ENCODE results near the gene STMN3.

DNA sequence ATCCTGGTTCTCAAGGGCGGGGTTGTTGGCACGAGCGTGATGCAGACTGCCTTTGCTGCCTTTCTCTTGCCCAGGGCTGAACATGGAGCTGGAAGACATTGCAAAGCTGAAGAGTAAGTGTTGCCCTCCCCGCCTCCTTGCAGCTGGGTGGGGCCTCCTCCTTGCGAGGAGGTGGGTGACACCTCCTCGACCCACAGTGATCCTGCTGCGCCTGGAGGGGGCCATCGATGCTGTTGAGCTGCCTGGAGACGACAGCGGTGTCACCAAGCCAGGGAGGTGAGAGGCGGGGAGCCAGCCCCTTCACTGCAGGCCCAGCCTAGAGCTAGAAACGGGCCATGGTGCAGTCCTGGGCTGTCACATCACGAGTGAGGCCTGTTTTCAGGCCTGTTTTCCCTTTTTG, 24.8 kb upstream of the STMN3 start:
- TF ChIP-seq, protein P1, sequence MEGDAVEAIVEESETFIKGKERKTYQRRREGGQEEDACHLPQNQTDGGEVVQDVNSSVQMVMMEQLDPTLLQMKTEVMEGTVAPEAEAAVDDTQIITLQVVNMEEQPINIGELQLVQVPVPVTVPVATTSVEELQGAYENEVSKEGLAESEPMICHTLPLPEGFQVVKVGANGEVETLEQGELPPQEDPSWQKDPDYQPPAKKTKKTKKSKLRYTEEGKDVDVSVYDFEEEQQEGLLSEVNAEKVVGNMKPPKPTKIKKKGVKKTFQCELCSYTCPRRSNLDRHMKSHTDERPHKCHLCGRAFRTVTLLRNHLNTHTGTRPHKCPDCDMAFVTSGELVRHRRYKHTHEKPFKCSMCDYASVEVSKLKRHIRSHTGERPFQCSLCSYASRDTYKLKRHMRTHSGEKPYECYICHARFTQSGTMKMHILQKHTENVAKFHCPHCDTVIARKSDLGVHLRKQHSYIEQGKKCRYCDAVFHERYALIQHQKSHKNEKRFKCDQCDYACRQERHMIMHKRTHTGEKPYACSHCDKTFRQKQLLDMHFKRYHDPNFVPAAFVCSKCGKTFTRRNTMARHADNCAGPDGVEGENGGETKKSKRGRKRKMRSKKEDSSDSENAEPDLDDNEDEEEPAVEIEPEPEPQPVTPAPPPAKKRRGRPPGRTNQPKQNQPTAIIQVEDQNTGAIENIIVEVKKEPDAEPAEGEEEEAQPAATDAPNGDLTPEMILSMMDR (IDR thresholded peaks at IDR 0.05; ENCODE audit: low read depth, low read length, missing input control): no peak
- TF ChIP-seq SP1 (IDR thresholded peaks at IDR 0.05): no peak
- TF ChIP-seq YY1 (IDR thresholded peaks at IDR 0.05): no peak
- TF ChIP-seq, protein P2, sequence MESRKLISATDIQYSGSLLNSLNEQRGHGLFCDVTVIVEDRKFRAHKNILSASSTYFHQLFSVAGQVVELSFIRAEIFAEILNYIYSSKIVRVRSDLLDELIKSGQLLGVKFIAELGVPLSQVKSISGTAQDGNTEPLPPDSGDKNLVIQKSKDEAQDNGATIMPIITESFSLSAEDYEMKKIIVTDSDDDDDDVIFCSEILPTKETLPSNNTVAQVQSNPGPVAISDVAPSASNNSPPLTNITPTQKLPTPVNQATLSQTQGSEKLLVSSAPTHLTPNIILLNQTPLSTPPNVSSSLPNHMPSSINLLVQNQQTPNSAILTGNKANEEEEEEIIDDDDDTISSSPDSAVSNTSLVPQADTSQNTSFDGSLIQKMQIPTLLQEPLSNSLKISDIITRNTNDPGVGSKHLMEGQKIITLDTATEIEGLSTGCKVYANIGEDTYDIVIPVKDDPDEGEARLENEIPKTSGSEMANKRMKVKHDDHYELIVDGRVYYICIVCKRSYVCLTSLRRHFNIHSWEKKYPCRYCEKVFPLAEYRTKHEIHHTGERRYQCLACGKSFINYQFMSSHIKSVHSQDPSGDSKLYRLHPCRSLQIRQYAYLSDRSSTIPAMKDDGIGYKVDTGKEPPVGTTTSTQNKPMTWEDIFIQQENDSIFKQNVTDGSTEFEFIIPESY (IDR thresholded peaks at IDR 0.05): no peak
- no peak for TF ChIP-seq RAD21 (IDR thresholded peaks at IDR 0.05)
- TF ChIP-seq, protein P3, sequence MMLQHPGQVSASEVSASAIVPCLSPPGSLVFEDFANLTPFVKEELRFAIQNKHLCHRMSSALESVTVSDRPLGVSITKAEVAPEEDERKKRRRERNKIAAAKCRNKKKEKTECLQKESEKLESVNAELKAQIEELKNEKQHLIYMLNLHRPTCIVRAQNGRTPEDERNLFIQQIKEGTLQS (IDR thresholded peaks at IDR 0.05): no peak
